ENCODE measurements around the gene FOXA3.

Gene FOXA3

GRCh38 chr19:45863840-45864628 lies at the start of gene FOXA3:
TSS of gene FOXA3 (plus strand) at chr19:45864326. CDS start at chr19:45864457, 131 bp downstream.
- DNase-seq = no peak

GRCh38 chr19:45814851-45815480 lies 49.2 kb upstream of the FOXA3 start, which contains the start of gene RSPH6A:
TSS of gene RSPH6A (minus strand) at chr19:45815308. CDS start at chr19:45815176, 132 bp downstream.
- no peak for DNase-seq

GRCh38 chr19:45815481-45816216 lies 48.5 kb upstream of the FOXA3 start:
- DNase-seq = no peak

- DNase-seq = no peak
These were observed 47.7 kb upstream of the FOXA3 start for GRCh38 chr19:45816236-45817009.

GRCh38 chr19:45817010-45817724 lies 47.0 kb upstream of the FOXA3 start:
- DNase-seq = peak; percentile 81

- no peak for DNase-seq
These were observed 46.3 kb upstream of the FOXA3 start for GRCh38 chr19:45817725-45818301.

GRCh38 chr19:45819769-45820168 lies 44.4 kb upstream of the FOXA3 start:
- DNase-seq = no peak

GRCh38 chr19:45820413-45821102 lies 43.6 kb upstream of the FOXA3 start:
- no peak for DNase-seq

- no peak for DNase-seq
These were observed 43.0 kb upstream of the FOXA3 start for GRCh38 chr19:45821103-45821521.

- DNase-seq = no peak
These were observed 42.6 kb upstream of the FOXA3 start for GRCh38 chr19:45821570-45821969.

- DNase-seq = no peak
These were observed 41.4 kb upstream of the FOXA3 start for GRCh38 chr19:45822716-45823115.

- DNase-seq = no peak
These were observed 40.9 kb upstream of the FOXA3 start for GRCh38 chr19:45823182-45823581.

GRCh38 chr19:45824041-45824471 lies 40.1 kb upstream of the FOXA3 start:
- DNase-seq = no peak

GRCh38 chr19:45824531-45825262 lies 39.4 kb upstream of the FOXA3 start:
- no peak for DNase-seq

GRCh38 chr19:45825263-45825605 lies 38.9 kb upstream of the FOXA3 start:
- no peak for DNase-seq

GRCh38 chr19:45825917-45826893 lies 37.9 kb upstream of the FOXA3 start:
- DNase-seq = no peak

GRCh38 chr19:45826934-45827333 lies 37.2 kb upstream of the FOXA3 start:
- no peak for DNase-seq

- no peak for DNase-seq
These were observed 36.5 kb upstream of the FOXA3 start for GRCh38 chr19:45827459-45828093.

- DNase-seq = no peak
These were observed 35.6 kb upstream of the FOXA3 start for GRCh38 chr19:45828523-45828922.
